Measurements from ENCODE around the gene COL4A1. TPM values are rescaled to one million over a fixed set of nuclear protein-coding genes. Genes with fewer than 3 reads are reported as not detected.

COL4A1 gene
- total RNA-seq, 1 donor from 2014 or later: 120 TPM

- Histone ChIP-seq H3K4me3 (no peak overlapping the region), H3K36me3 (peaks cover 5% of the 10 kb centered on the region), H3K27ac (replicated peaks) (peak overlapping the region; percentile 57), H3K9me3 (replicated peaks) (no peaks in the 10 kb centered on the region), H3K27me3 (ENCODE audit: low read depth) (no peaks in the 10 kb centered on the region), H3K4me1 (peaks cover 94% of the 10 kb centered on the region)
- TF ChIP-seq, protein P1, sequence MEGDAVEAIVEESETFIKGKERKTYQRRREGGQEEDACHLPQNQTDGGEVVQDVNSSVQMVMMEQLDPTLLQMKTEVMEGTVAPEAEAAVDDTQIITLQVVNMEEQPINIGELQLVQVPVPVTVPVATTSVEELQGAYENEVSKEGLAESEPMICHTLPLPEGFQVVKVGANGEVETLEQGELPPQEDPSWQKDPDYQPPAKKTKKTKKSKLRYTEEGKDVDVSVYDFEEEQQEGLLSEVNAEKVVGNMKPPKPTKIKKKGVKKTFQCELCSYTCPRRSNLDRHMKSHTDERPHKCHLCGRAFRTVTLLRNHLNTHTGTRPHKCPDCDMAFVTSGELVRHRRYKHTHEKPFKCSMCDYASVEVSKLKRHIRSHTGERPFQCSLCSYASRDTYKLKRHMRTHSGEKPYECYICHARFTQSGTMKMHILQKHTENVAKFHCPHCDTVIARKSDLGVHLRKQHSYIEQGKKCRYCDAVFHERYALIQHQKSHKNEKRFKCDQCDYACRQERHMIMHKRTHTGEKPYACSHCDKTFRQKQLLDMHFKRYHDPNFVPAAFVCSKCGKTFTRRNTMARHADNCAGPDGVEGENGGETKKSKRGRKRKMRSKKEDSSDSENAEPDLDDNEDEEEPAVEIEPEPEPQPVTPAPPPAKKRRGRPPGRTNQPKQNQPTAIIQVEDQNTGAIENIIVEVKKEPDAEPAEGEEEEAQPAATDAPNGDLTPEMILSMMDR (IDR thresholded peaks at IDR 0.05; ENCODE audit: borderline replicate concordance): no peak
- intact Hi-C loops (cut with micrococcal nuclease): no loop called here
- no peak for DNase-seq
Measured at GRCh38 chr13:110276553-110276950, 30.4 kb downstream of the COL4A1 start.

DNA sequence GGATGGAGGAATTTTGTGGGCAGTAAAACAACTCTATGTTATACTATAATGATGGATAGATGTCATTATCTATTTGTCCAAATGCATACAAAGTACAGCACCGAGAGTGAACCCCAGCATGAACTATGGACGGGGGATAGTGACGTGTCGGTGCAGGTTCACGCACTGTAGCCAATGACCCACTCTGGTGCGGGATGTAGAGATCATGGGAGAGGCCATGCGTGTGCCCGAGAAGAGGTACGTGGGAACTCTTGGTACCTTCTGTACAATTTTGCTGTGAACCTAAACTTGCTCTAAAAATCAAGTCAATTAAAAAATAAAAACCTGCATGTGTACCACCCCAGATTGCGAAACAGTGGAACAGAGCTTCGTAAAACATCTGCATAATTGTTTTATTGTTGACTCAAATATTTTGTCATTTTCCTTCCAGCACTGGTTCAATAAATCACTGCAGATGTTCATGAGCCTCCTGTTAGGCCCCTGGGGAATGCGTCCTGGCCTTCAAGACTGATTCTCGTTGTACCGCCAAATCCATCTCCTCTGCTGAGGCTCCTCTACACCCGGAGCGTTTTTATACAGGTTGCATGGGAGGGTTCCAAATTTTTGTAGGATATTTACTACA lies 30.9 kb downstream of the COL4A1 start:
- intact Hi-C loops (cut with micrococcal nuclease): no loop called here
- peak; percentile 76 for DNase-seq

GRCh38 chr13:110274687-110275086 lies 32.3 kb downstream of the COL4A1 start:
- intact Hi-C loops (cut with micrococcal nuclease): no loop called here

More for the DNA sequence above, 30.9 kb downstream of the COL4A1 start:
- TF ChIP-seq, protein P1 (IDR thresholded peaks at IDR 0.05; ENCODE audit: borderline replicate concordance): no peak
- Histone ChIP-seq H3K4me3 (no peak overlapping the region), H3K27me3 (ENCODE audit: low read depth) (no peaks in the 10 kb centered on the region), H3K36me3 (peaks cover 5% of the 10 kb centered on the region), H3K27ac (replicated peaks) (peak overlapping the region; percentile 57), H3K9me3 (replicated peaks) (no peaks in the 10 kb centered on the region), H3K4me1 (peaks cover 94% of the 10 kb centered on the region)

DNA sequence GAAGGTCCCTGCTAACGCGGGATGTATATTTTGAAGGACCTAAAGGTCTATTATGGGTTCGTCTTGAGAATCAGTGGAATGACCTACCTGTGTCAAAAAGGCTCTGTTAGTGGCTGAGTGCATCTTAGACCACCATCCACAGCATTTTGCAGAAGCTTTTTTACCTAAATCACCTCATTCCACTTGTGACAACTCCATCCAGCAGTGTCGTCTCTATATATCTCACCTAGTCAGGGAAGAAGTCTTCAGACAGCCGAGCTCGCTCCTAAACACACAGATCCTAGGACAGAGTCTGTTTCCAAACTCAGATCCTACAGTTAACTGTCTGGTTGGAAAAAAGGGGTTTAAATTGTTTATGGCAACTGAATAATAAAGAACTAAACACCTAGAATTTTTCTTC lies 33.7 kb downstream of the COL4A1 start:
- no peaks in the 10 kb centered on the region for H3K27me3 ChIP-seq (ENCODE audit: low read depth)
- DNase-seq: no peak
- intact Hi-C loops (cut with micrococcal nuclease): no loop called here
- H3K4me3 ChIP-seq: no peak overlapping the region
- TF ChIP-seq, protein P1 (IDR thresholded peaks at IDR 0.05; ENCODE audit: borderline replicate concordance): no peak
- H3K9me3 ChIP-seq (replicated peaks): no peaks in the 10 kb centered on the region
- peak overlapping the region; percentile 57 for H3K27ac ChIP-seq (replicated peaks)
- peaks cover 5% of the 10 kb centered on the region for H3K36me3 ChIP-seq
- H3K4me1 ChIP-seq: peaks cover 96% of the 10 kb centered on the region

More at GRCh38 chr13:110274687-110275086, 32.3 kb downstream of the COL4A1 start:
- no peak for DNase-seq
- Histone ChIP-seq H3K4me1 (peaks cover 96% of the 10 kb centered on the region), H3K4me3 (no peak overlapping the region), H3K27me3 (ENCODE audit: low read depth) (no peaks in the 10 kb centered on the region), H3K36me3 (peaks cover 5% of the 10 kb centered on the region), H3K27ac (replicated peaks) (peak overlapping the region; percentile 57), H3K9me3 (replicated peaks) (no peaks in the 10 kb centered on the region)
- TF ChIP-seq, protein P1 (IDR thresholded peaks at IDR 0.05; ENCODE audit: borderline replicate concordance): peak; percentile 62

DNA sequence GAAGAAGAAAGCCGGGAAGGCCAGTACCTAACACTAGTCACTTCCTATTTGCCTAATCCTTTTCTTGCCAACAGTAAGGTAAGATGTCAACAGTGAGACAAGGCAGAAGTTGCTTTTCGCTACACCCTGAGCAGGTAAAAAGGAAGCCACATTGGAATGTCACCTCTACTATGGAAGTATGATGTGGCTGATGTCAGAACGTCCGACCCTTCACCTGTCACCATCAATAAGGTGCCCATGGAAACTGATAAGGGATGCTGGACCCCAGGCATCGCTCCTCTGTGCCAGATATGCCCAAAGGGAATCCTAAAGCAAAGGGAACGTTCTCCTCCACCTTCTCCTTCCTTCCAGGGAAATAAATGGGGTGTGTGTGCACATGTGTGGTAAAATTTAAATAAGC lies 34.3 kb downstream of the COL4A1 start:
- DNase-seq: no peak
- Histone ChIP-seq H3K4me3 (no peak overlapping the region), H3K27me3 (ENCODE audit: low read depth) (no peaks in the 10 kb centered on the region), H3K36me3 (peaks cover 5% of the 10 kb centered on the region), H3K27ac (replicated peaks) (peak overlapping the region; percentile 33), H3K4me1 (peaks cover 96% of the 10 kb centered on the region), H3K9me3 (replicated peaks) (no peaks in the 10 kb centered on the region)
- TF ChIP-seq, protein P1 (IDR thresholded peaks at IDR 0.05; ENCODE audit: borderline replicate concordance): no peak
- intact Hi-C loops (cut with micrococcal nuclease): no loop called here

Data from left ventricle myocardium inferior (tissue), 1 donor.